ENCODE data around the gene RIC3.

Gene RIC3

DNA sequence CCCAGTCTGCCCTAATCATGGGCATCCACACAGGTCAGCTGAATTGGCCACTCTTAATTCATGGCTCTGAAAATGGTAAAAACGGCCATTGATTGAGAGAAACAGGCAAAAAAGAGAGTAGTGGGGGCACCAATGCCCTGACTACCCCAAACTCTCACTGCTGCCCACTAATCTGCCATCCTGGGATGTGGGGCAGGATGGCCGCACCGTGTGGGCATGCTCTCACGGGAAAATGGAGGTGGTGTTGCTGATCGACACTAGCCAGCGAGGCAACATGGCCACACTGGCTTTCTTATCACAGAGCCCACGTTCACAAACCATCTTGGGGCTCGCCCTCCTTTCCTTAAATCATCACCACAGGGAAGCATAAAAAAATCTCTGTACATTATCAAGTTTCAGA is 99.1 kb downstream of the RIC3 start:
- no peak for DNase-seq

- DNase-seq: peak in 1 of 51 donors; percentile 22
Measured at GRCh38 chr11:8068605-8069221, 100.1 kb downstream of the RIC3 start.

GRCh38 chr11:8067929-8068575 is 100.8 kb downstream of the RIC3 start:
- no peak for DNase-seq

- DNase-seq: no peak
Measured at GRCh38 chr11:8067567-8067928, 101.3 kb downstream of the RIC3 start.

DNA sequence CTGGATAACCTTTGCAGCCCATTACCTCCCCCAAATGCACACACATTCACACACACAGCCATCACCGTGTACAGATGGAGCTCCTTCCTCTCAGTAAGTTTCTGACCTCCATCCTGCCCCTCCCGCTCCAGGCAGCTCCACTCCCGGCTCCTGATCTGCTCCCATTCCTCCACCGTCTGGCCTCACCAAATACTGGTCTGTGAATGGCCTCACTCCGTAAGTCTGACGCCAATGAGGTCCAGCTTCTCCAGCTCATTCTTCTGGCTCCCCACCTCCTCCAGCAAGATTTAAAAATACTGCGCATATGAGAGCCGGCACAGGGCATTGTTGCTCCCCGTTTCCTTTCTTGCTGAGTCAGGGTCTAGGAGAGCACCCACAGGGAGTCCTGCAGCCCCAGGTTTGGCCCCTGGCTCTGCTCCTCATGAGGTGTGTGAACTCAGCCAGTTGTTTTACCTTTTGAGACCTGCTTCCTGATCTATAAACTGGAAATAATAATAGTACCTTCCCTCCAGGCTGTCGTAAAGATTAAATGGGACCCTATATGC is 101.8 kb downstream of the RIC3 start:
- DNase-seq: no peak

GRCh38 chr11:8066036-8066910 is 102.6 kb downstream of the RIC3 start:
- DNase-seq: no peak

GRCh38 chr11:8065031-8065430 is 103.8 kb downstream of the RIC3 start:
- no peak for DNase-seq

DNA sequence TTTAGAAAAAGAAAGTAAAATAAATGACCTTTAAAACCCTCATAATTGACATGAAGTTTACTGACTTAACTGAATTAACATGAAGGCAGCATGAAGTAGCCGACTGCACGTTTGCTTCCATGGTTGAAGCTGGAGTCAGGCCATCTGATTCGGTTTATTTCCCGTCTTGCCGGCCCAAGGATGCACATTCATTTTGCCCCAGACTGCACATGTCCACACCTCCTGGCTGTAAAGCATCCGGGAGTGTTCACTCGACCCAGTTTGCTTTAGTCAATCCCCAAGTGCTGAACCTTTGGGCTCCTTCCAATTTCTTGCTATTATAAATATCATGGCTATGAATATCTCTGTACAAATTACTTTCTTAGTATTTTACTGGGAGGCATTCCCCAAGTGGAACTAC is 105.5 kb downstream of the RIC3 start:
- no peak for DNase-seq

DNA sequence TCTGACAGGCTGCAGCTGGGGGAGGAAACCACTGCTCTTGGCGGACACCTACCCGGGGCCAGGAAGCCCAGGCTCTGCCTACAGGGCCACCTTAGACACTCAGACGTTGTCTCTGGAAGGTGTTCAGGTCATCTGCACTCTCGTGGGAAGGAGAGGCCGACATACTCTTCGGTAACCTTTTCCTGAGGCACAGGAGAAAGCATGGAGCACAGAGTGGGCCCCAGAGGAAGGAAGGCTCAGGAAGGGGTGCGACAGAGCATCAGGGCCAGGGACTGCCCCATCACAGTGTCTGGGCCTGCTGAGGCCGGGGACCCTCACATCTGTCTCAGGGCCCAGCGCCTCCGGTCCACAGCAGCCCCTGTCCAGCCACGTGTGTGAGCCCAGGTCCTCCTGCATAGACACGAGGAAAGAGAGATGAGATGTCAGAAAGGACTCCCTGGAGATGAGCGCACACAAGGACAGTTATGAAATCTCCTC is 106.0 kb downstream of the RIC3 start:
- DNase-seq: no peak

DNA sequence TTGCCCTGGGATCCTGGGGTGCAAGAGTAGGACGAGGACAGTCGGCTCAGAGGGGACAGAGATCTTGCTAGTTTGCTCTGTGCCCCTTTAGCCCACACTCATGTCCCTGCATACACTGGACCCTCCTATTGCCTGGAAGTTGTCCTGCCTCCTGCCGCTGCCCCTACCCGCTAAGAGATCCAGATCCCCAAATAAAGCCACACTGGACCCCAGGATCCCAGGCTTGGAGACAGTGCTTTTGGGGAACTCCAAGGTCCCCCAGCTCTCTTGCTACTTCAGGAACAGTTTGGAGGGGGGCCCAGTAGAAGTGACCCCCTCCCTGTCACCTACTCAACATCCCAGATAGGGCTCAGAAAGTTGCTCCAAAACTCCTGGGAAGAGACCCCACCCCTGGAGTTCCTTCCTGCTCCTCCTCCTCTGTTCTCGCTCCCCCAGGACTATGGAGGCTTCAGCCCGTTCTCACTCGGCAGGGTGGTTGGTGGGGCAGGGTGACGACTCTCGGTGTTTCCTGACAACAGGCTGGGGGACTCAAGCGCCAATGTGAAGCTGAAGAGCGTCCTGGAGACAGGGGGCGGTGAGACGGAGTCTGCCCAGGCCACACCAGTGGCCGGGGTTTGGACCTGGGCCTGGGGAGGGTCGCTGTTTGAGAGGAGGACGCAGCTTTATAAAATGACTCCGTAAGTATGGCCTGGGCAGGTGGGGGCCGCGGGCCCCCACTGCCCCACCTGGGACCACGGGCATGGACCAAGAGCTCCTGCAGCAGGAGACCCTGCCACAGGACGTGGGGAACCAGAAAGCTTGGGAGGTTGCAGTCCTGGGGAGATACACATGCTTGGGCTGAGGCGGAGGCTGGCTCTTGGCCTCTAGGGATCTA is 107.0 kb downstream of the RIC3 start:
- no peak for DNase-seq

GRCh38 chr11:8060801-8061554 is 107.8 kb downstream of the RIC3 start:
- peak in 2 of 51 donors; percentile 5 to 62 for DNase-seq

- DNase-seq: no peak
Measured at GRCh38 chr11:8060146-8060719, 108.6 kb downstream of the RIC3 start.

DNA sequence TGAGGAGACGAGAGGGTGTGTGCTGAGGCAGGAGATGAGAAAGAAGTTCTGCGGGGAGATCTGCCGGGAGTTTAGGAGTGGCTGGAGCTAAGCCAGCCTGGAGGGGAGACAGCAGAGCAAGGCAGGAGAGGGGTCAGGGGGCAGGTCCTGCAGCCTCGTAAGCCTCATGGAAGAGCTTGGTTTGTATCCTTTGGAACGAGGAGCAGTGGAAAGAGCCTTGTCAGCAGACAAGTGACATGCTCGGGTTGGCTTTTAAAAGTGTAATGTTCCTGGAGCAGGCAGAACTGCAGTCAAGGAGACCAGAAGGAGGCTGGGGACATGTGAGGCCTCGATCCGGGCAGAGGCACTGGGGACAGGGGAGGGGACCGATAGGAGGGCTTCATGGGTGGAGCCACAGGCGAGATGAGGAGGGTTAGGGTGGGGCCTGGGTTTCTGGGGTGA is 109.2 kb downstream of the RIC3 start:
- no peak for DNase-seq

- no peak for DNase-seq
Measured at GRCh38 chr11:8059030-8059429, 109.8 kb downstream of the RIC3 start.

DNA sequence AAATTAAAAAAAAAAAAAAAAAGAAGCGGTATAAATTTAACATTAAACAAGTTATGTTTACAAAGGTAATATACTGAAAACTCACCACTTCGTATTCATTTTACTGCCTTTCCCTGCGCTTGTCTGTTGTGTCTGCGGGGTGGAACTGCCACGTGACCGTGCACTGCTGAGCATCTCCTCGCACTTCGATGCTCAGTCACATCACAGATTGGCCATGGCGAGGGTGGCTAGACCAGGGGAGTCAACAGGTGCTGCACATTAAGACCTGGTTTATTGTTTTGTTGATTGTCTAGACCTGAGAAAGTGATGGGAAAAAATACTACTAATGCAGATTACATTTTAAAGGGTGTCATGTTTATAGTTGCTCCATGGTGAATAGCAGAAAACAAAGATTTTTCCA is 110.6 kb downstream of the RIC3 start:
- no peak for DNase-seq

DNA sequence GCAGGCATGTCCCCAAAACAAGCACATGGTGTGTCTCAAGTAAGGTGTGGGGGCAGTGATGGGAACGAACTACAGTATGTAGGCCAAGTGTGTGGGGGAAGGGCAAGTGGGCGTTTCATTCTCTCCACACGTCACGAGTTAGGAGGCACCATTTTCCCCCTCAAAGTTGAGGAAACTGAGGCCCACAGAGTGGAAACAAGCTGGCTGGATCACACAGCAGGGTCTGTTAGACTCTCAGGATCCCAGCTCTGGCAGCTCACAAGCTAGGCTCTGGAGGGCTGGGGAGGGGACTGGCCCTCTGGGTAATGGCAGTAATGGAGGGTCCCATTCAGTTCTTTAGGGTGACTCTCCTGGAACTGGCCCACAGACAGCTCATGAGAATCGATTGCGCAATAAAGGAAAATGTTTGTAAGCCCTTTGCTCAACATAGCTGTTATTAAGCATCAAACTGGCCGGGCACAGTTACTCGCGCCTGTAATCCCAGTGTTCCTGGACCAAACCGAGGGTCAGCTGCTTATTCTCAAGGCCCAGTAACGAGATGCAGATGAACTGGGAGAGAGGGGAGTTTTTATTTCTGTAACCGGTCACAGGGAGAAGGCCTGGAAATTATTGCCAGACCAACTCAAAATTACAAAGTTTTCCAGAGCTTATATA is 111.9 kb downstream of the RIC3 start:
- DNase-seq: no peak

Measured in hypothalamus (tissue), 51 donors.